ENCODE results near the gene LIMCH1.

LIMCH1 gene

DNA sequence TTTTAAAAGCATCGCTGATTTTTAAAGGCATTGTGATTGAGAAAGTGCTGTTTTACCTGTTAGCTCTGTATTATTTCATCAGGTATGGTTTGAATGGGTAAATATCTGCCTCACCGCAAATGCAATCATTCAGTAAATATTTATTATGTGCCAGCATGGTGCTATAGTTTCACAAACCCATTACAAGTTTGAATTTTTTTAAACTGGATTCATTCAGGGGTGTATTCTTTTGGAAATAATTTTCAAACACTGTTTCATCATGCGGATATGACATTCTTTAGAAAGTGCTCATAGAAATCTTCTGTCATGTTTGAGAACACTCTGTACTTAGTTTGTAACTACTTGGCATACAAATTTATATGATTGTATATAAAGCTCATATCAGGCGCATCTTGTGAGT, 37.2 kb downstream of the LIMCH1 start:
- Histone ChIP-seq H3K9ac (ENCODE audit: low read length in 5 of 5) (no peak overlapping the region), H3K27me3 (ENCODE audit: control insufficient read depth in 5 of 5, insufficient read depth in 4 of 5, low read length in 5 of 5) (no peaks in the 10 kb centered on the region), H3K4me1 (ENCODE audit: control insufficient read depth in 5 of 5, insufficient read depth in 5 of 5, low read length in 5 of 5) (peaks cover 0 to 23% (median 16%) of the 10 kb centered on the region in 5 donors), H3K9me3 (ENCODE audit: control insufficient read depth in 5 of 5, low read length in 5 of 5) (no peaks in the 10 kb centered on the region), H3K27ac (ENCODE audit: low read depth, low read length) (peak overlapping the region; percentile 55), H3K4me3 (ENCODE audit: low read depth in 1 of 5, low read length in 5 of 5) (no peak overlapping the region), H3K36me3 (ENCODE audit: control insufficient read depth in 5 of 5, insufficient read depth in 5 of 5, low read length in 5 of 5) (no peaks in the 10 kb centered on the region)

DNA sequence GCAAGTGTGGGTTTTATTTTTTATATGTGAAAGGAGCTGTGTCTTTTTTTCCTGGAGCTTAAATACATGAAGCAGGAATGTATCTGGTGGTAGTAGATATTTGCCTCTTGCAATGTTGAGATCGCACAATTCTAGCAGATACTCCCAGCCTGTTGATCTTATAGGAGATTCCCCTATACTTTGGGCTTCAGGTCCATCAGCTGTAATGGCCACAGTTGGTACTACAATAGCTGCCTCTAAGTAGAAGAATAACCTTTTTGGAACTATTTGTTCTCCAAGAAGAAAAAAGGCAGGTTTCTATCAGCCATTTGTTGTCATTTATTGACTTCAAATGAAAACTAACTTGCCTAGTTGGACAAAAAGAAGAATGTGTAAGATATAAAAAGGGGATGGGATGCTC, 37.7 kb downstream of the LIMCH1 start:
- no peak overlapping the region for H3K4me3 ChIP-seq (ENCODE audit: low read depth in 1 of 5, low read length in 5 of 5)
- H3K27me3 ChIP-seq (ENCODE audit: control insufficient read depth in 5 of 5, insufficient read depth in 4 of 5, low read length in 5 of 5) = no peaks in the 10 kb centered on the region
- H3K4me1 ChIP-seq (ENCODE audit: control insufficient read depth in 5 of 5, insufficient read depth in 5 of 5, low read length in 5 of 5) = peaks cover 0 to 23% (median 16%) of the 10 kb centered on the region in 5 donors
- H3K27ac ChIP-seq (ENCODE audit: low read depth, low read length) = peak overlapping the region; percentile 55
- H3K36me3 ChIP-seq (ENCODE audit: control insufficient read depth in 5 of 5, insufficient read depth in 5 of 5, low read length in 5 of 5) = no peaks in the 10 kb centered on the region
- no peaks in the 10 kb centered on the region for H3K9me3 ChIP-seq (ENCODE audit: control insufficient read depth in 5 of 5, low read length in 5 of 5)
- H3K9ac ChIP-seq (ENCODE audit: low read length in 5 of 5) = no peak overlapping the region

DNA sequence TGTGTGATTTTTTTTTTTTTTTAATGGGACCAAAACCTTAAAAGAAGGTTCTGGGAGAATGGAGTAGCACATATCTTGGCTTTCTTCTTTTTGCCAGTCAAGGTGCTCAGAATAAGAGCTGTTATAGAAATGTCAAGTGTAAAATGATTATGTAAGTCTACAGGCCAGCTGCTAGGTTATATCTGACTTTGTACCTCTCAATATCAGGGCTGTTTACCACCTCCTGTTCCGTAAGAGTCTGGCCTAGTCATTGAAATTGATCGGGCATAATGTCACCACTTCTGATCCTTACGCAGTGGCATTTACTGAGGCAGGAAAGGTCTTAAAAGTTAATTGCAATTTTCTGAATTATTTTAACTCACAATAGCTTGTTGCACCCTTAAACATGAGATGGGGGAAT, 41.1 kb downstream of the LIMCH1 start:
- no peak overlapping the region for H3K4me3 ChIP-seq (ENCODE audit: low read depth in 1 of 5, low read length in 5 of 5)
- no peak overlapping the region for H3K9ac ChIP-seq (ENCODE audit: low read length in 5 of 5)
- no peaks in the 10 kb centered on the region for H3K27me3 ChIP-seq (ENCODE audit: control insufficient read depth in 5 of 5, insufficient read depth in 4 of 5, low read length in 5 of 5)
- H3K36me3 ChIP-seq (ENCODE audit: control insufficient read depth in 5 of 5, insufficient read depth in 5 of 5, low read length in 5 of 5) = no peaks in the 10 kb centered on the region
- peaks cover 0 to 8% (median 5%) of the 10 kb centered on the region in 5 donors for H3K4me1 ChIP-seq (ENCODE audit: control insufficient read depth in 5 of 5, insufficient read depth in 5 of 5, low read length in 5 of 5)
- no peak overlapping the region for H3K27ac ChIP-seq (ENCODE audit: low read depth, low read length)
- no peaks in the 10 kb centered on the region for H3K9me3 ChIP-seq (ENCODE audit: control insufficient read depth in 5 of 5, low read length in 5 of 5)

DNA sequence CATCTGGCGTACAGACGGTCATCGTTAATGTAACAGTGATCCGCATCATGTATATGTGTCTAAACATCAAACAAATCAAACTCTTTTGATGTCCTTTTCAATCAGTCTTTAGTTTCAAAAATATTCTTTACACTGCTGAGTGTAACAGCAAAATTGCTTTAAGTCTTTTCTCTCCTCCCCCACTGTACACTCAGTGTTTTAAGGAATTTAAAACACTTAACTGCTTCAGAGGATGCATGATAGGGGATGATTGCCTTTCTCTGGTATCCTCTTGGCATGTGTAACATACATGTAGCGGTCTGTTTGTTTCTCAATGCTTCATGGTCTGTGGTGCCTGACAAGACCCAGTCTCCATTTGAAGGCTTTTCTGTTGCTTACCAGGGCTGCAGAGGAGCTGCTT, 41.6 kb downstream of the LIMCH1 start:
- no peak overlapping the region for H3K9ac ChIP-seq (ENCODE audit: low read length in 5 of 5)
- no peaks in the 10 kb centered on the region for H3K36me3 ChIP-seq (ENCODE audit: control insufficient read depth in 5 of 5, insufficient read depth in 5 of 5, low read length in 5 of 5)
- H3K4me1 ChIP-seq (ENCODE audit: control insufficient read depth in 5 of 5, insufficient read depth in 5 of 5, low read length in 5 of 5) = peaks cover 0 to 8% (median 5%) of the 10 kb centered on the region in 5 donors
- no peaks in the 10 kb centered on the region for H3K27me3 ChIP-seq (ENCODE audit: control insufficient read depth in 5 of 5, insufficient read depth in 4 of 5, low read length in 5 of 5)
- H3K9me3 ChIP-seq (ENCODE audit: control insufficient read depth in 5 of 5, low read length in 5 of 5) = peaks cover 0 to 1% (median 0%) of the 10 kb centered on the region in 5 donors
- H3K27ac ChIP-seq (ENCODE audit: low read depth, low read length) = no peak overlapping the region
- no peak overlapping the region for H3K4me3 ChIP-seq (ENCODE audit: low read depth in 1 of 5, low read length in 5 of 5)

DNA sequence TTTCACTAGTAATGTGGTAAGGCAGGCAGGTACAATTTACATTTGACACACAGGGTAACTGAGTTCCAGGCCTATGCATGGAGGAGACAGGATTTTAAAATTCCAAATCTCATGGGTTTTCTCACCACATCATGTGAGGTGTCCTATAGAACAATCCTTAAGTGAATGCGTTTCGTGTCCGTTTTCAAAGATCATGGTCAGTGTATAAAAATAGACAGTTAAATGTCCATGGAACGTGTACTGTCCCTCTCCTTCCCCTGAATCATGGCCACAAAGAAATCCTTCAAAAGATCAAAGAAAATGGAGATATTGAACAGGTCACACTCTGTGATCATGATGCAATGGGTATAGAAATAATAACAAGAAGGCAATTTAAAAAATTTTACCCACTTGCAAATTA, 42.0 kb downstream of the LIMCH1 start:
- peaks cover 0 to 5% (median 3%) of the 10 kb centered on the region in 5 donors for H3K9me3 ChIP-seq (ENCODE audit: control insufficient read depth in 5 of 5, low read length in 5 of 5)
- peaks cover 0 to 5% (median 5%) of the 10 kb centered on the region in 5 donors for H3K4me1 ChIP-seq (ENCODE audit: control insufficient read depth in 5 of 5, insufficient read depth in 5 of 5, low read length in 5 of 5)
- no peaks in the 10 kb centered on the region for H3K36me3 ChIP-seq (ENCODE audit: control insufficient read depth in 5 of 5, insufficient read depth in 5 of 5, low read length in 5 of 5)
- no peaks in the 10 kb centered on the region for H3K27me3 ChIP-seq (ENCODE audit: control insufficient read depth in 5 of 5, insufficient read depth in 4 of 5, low read length in 5 of 5)
- no peak overlapping the region for H3K27ac ChIP-seq (ENCODE audit: low read depth, low read length)
- H3K4me3 ChIP-seq (ENCODE audit: low read depth in 1 of 5, low read length in 5 of 5) = no peak overlapping the region
- no peak overlapping the region for H3K9ac ChIP-seq (ENCODE audit: low read length in 5 of 5)

DNA sequence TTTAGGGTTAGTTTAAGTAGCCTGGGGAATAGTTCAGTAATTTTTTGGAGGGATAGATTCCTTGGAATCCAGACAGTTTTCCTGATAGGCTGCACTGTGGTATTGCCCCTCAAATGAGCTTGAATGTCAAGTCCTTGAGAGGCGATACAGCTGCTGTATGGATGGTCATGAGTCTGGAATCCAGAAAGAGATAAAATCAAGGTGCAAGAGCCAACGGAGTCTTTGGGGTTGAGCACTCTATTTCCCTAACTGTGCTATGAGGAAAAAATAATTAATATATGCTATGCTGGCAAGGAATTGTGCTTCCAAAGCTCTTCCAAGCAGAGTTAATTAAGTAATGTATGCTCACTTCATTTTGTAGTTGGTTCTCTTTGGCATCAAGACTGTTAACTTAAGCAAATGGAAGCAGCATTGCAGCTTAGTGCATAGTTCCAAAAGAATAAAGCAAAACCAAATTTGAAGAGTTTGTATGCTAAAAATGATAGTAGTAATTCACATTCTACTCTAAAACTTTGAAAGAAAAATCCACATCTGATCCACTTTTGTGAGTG, 48.8 kb downstream of the LIMCH1 start:
- Histone ChIP-seq H3K36me3 (ENCODE audit: control insufficient read depth in 5 of 5, insufficient read depth in 5 of 5, low read length in 5 of 5) (no peaks in the 10 kb centered on the region), H3K4me3 (ENCODE audit: low read depth in 1 of 5, low read length in 5 of 5) (no peak overlapping the region), H3K27ac (ENCODE audit: low read depth, low read length) (no peak overlapping the region), H3K27me3 (ENCODE audit: control insufficient read depth in 5 of 5, insufficient read depth in 4 of 5, low read length in 5 of 5) (no peaks in the 10 kb centered on the region), H3K9ac (ENCODE audit: low read length in 5 of 5) (no peak overlapping the region), H3K4me1 (ENCODE audit: control insufficient read depth in 5 of 5, insufficient read depth in 5 of 5, low read length in 5 of 5) (peaks cover 0 to 29% (median 24%) of the 10 kb centered on the region in 5 donors), H3K9me3 (ENCODE audit: control insufficient read depth in 5 of 5, low read length in 5 of 5) (peaks cover 0 to 9% (median 3%) of the 10 kb centered on the region in 5 donors)

DNA sequence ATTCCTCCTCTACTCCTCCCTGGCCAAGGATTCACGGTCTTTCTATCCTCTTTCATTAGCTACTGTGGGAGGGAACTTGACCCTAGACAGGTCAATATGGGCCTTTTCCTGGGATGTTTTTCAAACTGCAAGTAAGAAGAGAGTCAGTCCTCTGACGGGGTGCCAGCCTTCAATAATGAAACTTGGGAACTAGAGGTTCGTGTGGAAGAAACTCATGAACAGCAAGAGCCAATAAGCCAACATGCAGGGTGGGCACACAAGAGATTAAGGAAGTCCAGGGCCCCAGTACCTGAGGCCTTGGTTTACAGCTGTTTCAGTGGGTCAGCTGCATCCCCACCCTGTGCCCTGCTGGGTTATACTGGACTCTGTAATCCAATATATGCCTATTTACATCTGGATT, 49.3 kb downstream of the LIMCH1 start:
- Histone ChIP-seq H3K36me3 (ENCODE audit: control insufficient read depth in 5 of 5, insufficient read depth in 5 of 5, low read length in 5 of 5) (no peaks in the 10 kb centered on the region), H3K9ac (ENCODE audit: low read length in 5 of 5) (no peak overlapping the region), H3K27me3 (ENCODE audit: control insufficient read depth in 5 of 5, insufficient read depth in 4 of 5, low read length in 5 of 5) (no peaks in the 10 kb centered on the region), H3K4me3 (ENCODE audit: low read depth in 1 of 5, low read length in 5 of 5) (no peak overlapping the region), H3K4me1 (ENCODE audit: control insufficient read depth in 5 of 5, insufficient read depth in 5 of 5, low read length in 5 of 5) (peaks cover 0 to 29% (median 24%) of the 10 kb centered on the region in 5 donors), H3K27ac (ENCODE audit: low read depth, low read length) (no peak overlapping the region), H3K9me3 (ENCODE audit: control insufficient read depth in 5 of 5, low read length in 5 of 5) (peaks cover 0 to 9% (median 3%) of the 10 kb centered on the region in 5 donors)

DNA sequence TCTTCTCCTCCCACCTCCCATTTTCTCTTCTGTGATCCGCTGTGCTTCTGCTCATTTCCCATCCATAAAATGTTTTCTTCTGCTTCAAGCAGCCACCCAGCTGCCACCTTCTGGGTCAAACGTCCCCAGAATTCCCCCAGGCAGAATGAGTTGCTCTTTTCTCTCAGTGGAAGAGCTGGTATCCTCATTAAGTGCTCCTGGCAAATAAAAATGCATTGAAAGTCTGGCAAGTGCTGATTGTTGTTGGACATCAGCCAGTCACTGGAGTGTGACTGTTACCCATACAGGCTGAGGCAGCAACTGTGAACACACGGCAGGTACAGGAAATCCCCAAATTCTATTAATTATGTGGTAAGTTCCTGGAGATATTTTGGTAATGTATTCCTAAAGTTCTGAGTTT, 52.6 kb downstream of the LIMCH1 start:
- peak overlapping the region; percentile 81 for H3K27ac ChIP-seq (ENCODE audit: low read depth, low read length)
- peaks cover 0 to 43% (median 33%) of the 10 kb centered on the region in 5 donors for H3K4me1 ChIP-seq (ENCODE audit: control insufficient read depth in 5 of 5, insufficient read depth in 5 of 5, low read length in 5 of 5)
- no peaks in the 10 kb centered on the region for H3K9me3 ChIP-seq (ENCODE audit: control insufficient read depth in 5 of 5, low read length in 5 of 5)

DNA sequence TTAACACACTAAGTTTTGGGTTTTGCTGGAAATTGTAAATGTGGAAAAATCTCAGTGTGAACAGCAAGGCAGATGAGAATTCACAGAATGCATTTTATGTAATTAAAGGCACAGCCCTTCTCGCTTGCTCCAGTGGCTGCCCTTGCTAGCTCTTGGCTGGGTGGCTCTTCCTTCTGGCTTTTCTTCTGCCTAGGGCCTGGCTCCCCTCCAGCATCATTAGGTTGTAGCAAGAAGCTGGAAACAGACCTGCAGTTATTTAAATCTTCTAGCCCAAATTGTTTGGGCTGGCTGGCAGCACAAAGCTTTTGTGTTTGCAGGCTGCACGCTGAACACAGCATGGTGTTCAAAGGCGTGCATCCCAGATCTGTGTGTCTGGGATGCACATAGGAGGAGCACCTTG, 56.5 kb downstream of the LIMCH1 start:
- H3K9me3 ChIP-seq (ENCODE audit: control insufficient read depth in 5 of 5, low read length in 5 of 5) = no peaks in the 10 kb centered on the region
- no peak overlapping the region for H3K27ac ChIP-seq (ENCODE audit: low read depth, low read length)
- H3K27me3 ChIP-seq (ENCODE audit: control insufficient read depth in 5 of 5, insufficient read depth in 4 of 5, low read length in 5 of 5) = no peaks in the 10 kb centered on the region
- peaks cover 0 to 3% (median 0%) of the 10 kb centered on the region in 5 donors for H3K36me3 ChIP-seq (ENCODE audit: control insufficient read depth in 5 of 5, insufficient read depth in 5 of 5, low read length in 5 of 5)
- no peak overlapping the region for H3K9ac ChIP-seq (ENCODE audit: low read length in 5 of 5)
- H3K4me3 ChIP-seq (ENCODE audit: low read depth in 1 of 5, low read length in 5 of 5) = no peak overlapping the region
- H3K4me1 ChIP-seq (ENCODE audit: control insufficient read depth in 5 of 5, insufficient read depth in 5 of 5, low read length in 5 of 5) = peaks cover 0 to 35% (median 28%) of the 10 kb centered on the region in 5 donors

More for the DNA sequence above, 52.6 kb downstream of the LIMCH1 start:
- H3K4me3 ChIP-seq (ENCODE audit: low read depth in 1 of 5, low read length in 5 of 5) = no peak overlapping the region
- no peaks in the 10 kb centered on the region for H3K27me3 ChIP-seq (ENCODE audit: control insufficient read depth in 5 of 5, insufficient read depth in 4 of 5, low read length in 5 of 5)
- H3K9ac ChIP-seq (ENCODE audit: low read length in 5 of 5) = peak overlapping the region in 1 of 5 donors; percentile 21
- no peaks in the 10 kb centered on the region for H3K36me3 ChIP-seq (ENCODE audit: control insufficient read depth in 5 of 5, insufficient read depth in 5 of 5, low read length in 5 of 5)

DNA sequence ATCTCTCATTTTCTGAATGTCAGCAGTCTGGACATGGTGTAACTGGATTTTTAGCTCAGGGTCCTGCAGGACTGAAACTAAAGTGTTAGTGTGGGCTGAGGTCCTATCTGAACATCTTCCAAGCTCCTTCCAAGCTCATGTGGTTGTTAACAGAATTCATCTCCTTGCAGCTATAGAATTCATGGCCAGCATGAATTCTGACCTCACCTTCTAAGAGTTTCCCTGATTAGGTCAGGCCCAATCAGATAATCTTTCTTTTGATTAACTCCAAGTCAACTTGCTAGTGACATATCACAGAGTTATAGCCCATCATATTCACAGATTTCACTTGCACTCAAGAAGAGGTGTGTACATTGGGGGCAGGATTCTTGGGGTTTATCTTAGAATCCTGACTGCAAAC, 59.5 kb downstream of the LIMCH1 start:
- no peak overlapping the region for H3K27ac ChIP-seq (ENCODE audit: low read depth, low read length)
- peaks cover 0 to 23% (median 15%) of the 10 kb centered on the region in 5 donors for H3K4me1 ChIP-seq (ENCODE audit: control insufficient read depth in 5 of 5, insufficient read depth in 5 of 5, low read length in 5 of 5)
- H3K9me3 ChIP-seq (ENCODE audit: control insufficient read depth in 5 of 5, low read length in 5 of 5) = no peaks in the 10 kb centered on the region

More for the DNA sequence above, 59.5 kb downstream of the LIMCH1 start:
- Histone ChIP-seq H3K4me3 (ENCODE audit: low read depth in 1 of 5, low read length in 5 of 5) (no peak overlapping the region), H3K27me3 (ENCODE audit: control insufficient read depth in 5 of 5, insufficient read depth in 4 of 5, low read length in 5 of 5) (no peaks in the 10 kb centered on the region), H3K9ac (ENCODE audit: low read length in 5 of 5) (no peak overlapping the region), H3K36me3 (ENCODE audit: control insufficient read depth in 5 of 5, insufficient read depth in 5 of 5, low read length in 5 of 5) (peaks cover 0 to 3% (median 0%) of the 10 kb centered on the region in 5 donors)
